Activated naive CD4-positive, alpha-beta T cell treated with Interleukin-2 at 50 U/mL for 16 hours (primary cell): Measurements from ENCODE around the gene TMEM273.

ENCODE experiments used
- DNase-seq: peaks from one replicate; pipeline ENCODE4 v3.0.0-alpha.2; 2020

Gene TMEM273

DNA sequence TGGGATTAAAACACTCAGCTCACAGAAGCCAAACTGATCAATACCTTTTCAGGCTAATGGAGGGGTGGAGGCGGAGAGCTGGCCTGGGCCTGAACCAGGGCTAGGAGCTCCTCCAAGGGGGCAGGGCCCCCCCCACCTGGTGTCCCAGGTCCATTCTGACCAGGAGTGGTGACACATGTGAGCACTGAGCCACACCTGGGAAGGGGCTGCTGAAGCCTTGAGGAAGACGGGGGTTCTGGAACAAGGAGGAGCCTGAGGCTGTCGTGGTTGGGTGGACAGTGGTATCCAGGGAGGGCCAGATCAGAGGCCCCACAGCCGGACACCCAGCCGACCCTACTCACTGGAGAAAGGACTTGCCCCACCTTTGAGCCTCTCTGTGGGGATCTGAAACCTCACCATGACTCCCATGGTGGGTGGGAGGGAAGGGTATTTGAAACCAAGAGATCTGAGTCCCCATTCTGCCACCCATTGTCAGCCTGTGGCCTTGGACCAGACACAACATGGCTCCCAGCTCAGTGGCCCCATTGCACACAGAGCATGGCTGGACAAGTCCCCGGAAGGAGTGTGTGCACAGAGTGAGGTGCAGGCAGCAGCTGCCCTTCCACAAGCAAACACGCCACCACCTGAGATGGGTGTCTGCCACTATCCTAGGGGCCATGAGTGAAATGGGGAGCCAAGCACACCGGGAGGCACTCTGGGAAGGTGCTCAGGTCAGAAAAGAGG is 12.4 kb downstream of the TMEM273 start:
- DNase-seq, result no peak

DNA sequence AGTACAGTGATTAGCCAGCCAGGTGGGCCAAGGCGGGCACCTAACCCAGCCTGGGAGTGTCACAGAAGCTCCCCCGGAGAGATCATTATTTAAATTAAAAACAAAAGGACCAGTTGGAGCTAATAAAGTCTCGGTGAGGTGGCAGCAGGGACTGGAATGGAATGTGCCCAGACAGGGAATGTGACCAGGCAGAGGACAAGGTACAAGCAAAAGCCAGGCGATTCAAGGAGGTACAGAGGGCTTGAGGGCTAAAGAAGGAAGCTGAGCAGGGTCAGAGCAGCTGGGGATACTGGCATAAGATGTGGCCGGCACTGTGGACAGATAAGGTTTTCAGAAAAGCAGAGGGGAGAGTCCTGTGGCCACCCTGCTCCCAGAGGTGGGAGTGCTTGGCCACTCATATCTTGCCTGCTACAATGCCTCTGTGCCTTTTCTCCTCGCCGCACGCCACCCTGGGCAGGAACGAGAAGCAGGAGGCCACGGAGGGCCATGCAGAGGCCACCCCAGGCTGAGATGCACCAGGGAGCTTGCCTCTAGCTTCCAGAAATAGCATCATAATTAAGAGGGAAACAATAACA is 13.2 kb downstream of the TMEM273 start:
- no peak for DNase-seq

- DNase-seq, result no peak
Measured at GRCh38 chr10:49174261-49174925, 13.8 kb downstream of the TMEM273 start.

DNA sequence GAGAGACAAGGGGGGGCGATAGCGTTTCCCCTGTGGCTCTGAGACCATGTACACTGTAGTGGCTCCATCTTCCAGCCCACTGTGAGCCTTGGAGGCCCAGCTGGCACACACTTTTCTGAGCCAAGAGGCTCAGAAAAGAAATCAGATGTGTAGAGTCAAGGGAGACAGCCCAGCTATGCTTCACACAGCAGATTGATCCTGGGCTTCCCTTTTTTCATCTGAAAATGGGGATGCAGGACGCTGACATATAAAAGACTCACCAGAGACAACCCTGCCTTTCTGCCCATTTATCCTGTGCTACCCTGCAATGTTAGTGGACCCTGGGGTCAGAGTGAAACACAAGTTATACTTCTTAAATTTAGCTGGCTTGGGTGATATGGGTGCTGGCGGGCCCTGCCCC is 14.3 kb downstream of the TMEM273 start:
- DNase-seq, result no peak

GRCh38 chr10:49173201-49173772 is 14.9 kb downstream of the TMEM273 start:
- DNase-seq, result no peak

- no peak for DNase-seq
Measured at GRCh38 chr10:49172777-49173132, 15.4 kb downstream of the TMEM273 start.

DNA sequence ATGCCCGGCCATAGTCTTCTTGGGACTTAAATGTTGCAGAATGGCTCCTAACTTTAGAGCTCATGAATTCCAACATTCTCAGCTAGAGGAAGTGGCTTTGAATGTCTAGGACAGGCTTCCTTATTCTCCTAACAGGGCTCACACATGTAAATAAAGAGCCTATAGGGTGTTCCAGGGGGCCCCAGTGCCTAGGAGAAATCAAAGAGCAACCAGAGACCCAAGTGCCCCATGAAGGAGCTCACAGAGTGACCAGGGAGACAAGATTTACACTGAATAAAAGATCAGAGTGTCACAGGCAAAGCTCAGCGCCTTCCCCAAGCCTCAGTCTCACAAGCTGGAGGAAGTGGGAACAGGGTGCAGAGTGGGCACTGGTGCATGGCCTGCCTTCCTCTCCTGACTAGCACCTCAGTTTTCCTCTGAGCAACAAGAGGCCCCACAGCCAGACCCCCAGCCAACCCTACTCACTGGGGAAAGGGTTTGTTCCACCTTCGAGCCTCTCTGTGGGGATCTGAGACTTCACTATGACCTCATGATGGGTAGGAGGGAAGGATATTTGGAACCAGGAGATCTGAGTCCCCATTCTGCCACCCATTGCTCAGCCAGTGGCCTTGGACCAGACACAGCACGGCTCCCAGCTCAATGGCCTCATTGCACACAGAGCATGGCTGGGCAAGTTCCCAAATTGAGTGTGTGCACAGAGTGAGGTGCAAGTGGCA is 16.0 kb downstream of the TMEM273 start:
- no peak for DNase-seq

DNA sequence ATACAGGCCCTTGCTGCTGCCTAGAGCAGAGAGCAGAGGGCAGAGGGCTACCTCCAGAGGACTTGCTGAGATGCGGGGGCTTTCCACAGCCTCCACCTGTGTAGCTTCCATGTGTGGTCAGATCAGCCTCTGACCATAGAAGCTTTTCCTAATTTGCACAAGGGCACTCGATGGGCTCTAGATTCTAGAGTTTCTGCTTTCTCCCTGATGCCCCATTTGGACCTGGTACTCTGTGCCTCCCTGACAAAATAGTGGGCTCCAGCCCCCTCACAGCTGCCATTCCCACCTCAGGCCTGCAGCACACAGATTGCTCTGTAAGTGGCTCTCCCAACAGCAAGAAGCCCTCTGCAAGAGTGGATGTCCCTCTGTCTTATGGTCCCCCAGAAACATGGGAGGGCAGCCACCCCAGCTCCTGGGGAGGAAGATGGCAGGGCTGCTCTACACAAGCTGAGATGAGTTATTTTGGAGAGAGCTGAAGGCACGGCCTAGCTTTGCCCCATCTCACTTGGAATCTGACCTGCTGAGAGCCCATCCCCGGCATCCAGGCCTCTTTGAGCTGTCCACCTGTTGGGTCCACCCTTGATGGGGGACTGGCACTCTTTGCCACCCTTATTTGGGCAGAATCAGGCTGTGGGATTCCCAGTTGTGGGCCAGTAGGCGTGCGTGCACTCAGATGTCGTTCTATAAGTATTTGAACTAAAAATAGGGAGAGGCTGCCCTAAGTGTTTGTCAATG is 16.7 kb downstream of the TMEM273 start:
- no peak for DNase-seq

DNA sequence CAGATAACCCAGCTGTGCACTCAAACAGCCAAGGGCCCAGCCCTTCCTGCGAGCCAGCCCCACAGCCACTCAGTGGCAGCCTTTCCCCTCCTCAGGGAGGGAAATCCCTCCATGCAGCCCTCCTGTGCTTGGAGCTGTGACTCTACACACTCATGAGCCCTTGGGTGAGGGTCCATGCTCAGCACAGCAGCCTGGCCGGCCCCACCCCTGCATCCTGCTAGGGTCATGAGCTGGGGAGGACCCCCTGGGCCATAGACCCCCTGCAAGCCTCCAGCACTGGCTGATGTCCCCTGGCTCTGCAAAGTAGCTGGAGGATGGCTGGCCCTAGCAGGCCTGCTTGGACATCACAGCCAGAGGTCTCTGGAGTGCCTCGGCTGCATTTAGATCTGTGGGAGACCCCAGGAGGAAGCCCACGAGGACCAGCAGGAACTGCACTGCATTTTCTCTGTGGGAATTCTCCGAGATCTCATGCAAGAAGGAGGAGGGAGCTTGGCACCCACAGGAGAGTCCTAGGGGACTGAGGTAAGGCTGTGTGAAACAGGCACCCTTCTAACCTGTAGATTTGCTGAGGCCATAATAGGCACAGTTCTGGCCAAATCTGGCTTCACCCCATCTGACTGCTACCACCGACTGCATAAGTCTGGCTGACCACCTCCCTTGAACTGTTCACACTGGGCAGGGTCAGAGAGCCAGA is 17.4 kb downstream of the TMEM273 start:
- no peak for DNase-seq

DNA sequence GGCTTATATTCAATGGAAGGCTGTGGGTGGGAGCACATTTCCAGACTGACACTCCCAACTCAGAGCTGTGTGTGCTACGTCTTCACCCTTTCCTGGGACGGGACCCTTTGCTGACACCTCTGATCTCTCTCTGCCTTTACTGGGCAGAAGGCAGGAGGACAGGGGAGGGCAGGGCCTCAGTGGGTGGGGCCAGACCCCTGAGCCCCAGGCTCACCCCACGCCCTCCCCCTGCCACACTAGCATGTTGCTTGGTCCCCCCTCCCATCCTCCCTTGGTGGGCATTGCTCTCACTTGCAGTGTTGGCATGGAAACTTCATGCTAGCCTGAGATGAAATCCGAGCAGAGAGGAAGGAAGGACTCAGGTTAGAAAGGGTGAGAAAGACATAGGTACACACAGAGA is 18.4 kb downstream of the TMEM273 start:
- no peak for DNase-seq

GRCh38 chr10:49168831-49169500 is 19.2 kb downstream of the TMEM273 start:
- DNase-seq, result no peak

- DNase-seq, result no peak
Measured at GRCh38 chr10:49168171-49168540, 20.0 kb downstream of the TMEM273 start.

DNA sequence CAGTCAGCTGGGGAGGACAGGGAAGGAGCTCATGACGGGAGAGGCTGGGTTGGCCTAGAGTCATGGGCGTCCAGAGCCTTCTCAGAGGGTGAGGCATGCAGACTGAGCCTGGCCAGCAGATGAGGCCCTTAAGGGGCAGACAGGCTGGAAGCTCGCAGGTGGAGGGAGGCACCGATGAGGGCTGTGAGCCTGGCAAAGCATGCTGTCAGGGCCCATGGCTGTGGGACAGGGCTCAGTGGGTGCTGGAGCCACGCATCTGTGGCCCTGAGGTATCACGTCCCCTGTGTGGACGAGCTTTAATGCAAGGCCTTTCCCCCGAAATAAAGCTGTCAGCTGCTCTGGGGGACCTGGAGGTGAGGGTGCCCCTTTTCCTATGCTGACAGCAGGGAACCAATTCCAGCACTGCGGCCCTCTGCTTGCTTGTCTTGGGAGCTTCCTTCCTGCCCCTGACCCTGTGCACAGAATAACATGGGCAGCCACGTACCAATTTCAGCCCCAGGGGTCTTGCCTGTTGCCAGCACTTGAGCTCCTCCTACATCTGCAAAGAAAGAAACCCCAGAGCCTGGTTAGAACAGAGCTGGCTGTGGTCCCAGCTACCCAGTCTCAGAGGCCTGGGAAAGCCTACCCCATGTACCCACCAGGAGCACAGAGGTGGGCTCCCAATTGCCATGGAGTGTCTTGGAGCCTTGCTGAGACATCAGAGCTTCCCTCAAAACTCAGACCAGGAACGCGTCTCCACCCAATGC is 20.6 kb downstream of the TMEM273 start:
- DNase-seq, result no peak

DNA sequence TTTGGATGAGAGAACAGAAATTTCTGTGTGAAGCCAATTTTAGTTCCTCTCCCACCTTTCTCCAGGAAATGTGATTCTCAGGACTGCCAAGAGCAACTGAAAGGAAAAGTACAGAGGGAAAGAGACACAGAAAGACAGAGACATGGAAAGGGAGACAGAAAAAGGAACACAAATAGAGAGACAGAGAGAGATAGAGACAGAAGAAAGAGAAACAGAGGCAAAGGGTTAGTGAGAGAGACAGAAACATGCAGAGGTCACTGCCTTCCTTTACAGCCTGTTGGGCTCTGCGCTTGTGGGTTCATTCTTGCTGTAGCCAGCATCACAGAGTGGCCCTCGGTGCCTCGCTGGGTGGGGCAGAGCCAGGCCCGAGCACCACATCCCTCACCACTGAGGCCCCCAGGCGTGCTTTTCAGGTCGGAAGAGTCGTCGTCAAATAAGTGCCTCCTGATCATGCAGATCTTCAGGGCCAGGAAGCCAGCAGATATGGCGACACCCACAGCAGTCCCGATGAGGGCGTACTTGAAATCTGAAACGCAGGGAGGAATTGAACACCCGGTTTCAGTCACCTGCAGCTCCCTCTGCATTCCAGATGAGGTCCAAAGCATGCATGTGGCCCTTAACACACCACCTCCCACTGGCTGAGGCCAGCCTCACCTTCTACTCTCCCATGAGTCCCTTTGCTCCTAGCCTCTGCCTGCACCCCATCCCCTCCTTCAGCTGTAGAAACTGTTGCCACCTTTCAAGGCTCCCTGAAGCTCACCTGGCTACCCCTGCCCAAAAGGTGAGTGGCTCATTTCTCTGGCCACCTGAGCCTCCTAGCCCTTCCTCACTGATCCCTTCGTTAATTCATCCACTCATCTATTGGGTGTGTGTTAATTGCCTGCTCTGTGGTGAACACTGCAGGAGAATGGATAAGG is 21.4 kb downstream of the TMEM273 start:
- no peak for DNase-seq

GRCh38 chr10:49165821-49166483 is 22.2 kb downstream of the TMEM273 start:
- DNase-seq, result peak; percentile 43

- no peak for DNase-seq
Measured at GRCh38 chr10:49165259-49165658, 22.9 kb downstream of the TMEM273 start.

GRCh38 chr10:49164559-49165188 is 23.5 kb downstream of the TMEM273 start:
- DNase-seq, result peak; percentile 46

DNA sequence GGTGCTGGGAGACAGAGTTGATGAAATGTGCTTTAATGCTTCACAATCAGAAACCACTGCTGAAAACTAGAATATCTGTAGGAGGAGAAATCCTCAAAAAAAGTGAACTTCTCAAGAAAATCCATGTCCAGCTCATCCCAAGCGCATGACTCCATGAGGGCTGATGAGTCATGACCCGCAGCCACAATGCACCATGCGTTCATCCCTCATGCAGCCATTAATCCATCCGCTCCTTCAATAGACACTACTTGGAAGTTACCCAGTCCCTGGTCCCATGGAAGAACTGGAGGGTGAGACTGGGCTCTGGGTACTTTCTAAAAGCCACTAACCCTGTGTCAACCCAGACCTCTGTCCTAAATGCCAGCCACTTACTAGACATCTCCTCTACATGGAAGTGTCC is 24.4 kb downstream of the TMEM273 start:
- no peak for DNase-seq
